ENCODE results near the gene CCL1.
A peak's percentile ranks its signal among the peaks of the same experiment; 100 is the strongest.

DNA sequence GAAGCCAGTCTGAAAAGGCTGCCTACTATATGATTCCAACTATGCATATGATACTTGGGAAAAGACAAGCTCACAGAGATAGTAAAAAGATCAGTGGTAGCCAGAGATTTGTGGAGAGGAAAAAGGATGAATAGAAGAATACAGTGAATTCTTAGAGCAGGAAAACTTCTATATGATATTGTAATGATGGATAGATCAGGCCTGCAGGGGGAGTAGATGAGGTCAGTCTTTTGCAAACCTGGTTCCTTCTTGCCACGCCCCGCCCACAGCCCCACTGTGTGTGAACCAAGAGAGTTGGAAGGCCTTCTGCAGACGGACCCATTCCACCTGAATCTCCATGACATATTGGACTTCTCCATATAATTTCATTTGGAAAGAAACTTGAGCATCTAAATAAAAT is 44.6 kb downstream of the CCL1 start:
- TF ChIP-seq CTCF (IDR thresholded peaks at IDR 0.05; ENCODE audit: low read depth, low read length, poor library complexity, severe bottlenecking) = peak; percentile 34
- no peak for TF ChIP-seq EZH2phosphoT487 (IDR thresholded peaks at IDR 0.05; ENCODE audit: borderline replicate concordance, low read length)
